SH-SY5Y (cell line): ENCODE results near the gene MBD3.

Experiments
- GATA2 ChIP-seq: IDR thresholded peaks from 2 replicates; pipeline ENCODE4 v1.6.1; 2011; ENCODE audit warnings: mild to moderate bottlenecking, low read depth, low read length
- GATA3 ChIP-seq: IDR thresholded peaks from 2 replicates; pipeline ENCODE4 v1.6.1; 2011; ENCODE audit warnings: low read depth, mild to moderate bottlenecking, low read length, moderate library complexity

GRCh38 chr19:1599460-1599846, 6.8 kb upstream of the MBD3 start:
- TF ChIP-seq GATA3 (no peak), GATA2 (no peak)
